NCI-H2171 (cell line): ENCODE results near the gene USP40.

ENCODE experiments used
- DNase-seq: peaks from one replicate; lab custom pipeline; 2025; lab: John Stamatoyannopoulos, UW

USP40 gene

DNA sequence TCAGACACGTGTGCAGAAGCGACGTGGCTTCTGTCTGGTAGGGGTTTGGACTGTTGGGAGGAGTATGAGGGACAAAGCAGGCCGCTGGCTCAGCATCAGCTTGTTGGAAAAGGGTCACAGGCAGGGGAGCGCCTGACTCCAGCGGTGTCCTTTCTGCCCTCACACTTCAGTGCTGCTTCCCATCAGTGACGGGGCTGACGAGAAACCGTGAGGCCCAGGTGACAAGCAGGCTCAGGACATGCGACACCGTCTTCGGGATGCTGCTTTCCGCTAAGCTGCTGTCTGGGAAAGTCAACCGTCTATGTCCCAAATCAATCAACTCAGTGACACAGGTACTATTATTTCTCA lies 90.5 kb downstream of the USP40 start:
- no peak for DNase-seq

DNA sequence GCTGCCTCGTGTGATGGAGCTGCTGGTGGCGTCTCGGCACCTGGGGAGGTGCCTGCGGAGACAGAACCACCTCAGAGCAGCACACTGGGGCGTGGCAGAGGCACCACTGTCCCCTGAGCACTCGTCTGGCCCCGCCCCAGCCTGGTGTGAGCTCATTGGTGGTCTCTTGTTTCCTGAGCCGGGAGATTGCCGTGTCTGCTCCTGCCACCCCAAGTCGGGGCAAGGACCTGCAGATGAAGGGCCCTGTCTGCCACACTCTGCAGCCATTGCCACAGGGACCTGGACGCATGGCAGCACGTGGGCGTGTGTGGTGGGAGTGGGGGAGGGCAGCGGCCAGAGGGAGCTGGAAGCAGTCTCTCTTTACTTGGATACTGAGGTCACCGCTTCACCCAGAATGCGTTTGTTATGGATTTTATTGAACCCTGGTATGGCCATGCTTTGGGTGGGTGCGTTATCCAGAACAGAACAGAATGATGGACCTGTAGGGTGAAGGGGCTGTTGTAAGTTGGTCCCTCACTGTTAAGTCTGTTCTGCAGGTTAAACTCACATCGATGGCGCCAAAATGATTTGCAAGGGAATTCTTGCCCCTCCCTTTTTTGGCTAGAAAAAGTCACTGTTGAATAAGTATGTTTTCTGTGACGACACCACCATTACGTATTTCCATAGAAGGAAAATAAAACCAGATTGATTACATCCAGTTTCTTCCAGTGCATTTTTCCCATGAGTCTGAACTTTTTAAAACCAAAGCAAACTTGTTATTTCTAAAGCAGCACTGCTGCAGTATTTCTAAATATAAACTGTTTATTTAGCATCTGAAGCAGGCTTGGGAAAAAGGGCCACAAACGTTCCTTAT lies 92.0 kb downstream of the USP40 start:
- DNase-seq = no peak

DNA sequence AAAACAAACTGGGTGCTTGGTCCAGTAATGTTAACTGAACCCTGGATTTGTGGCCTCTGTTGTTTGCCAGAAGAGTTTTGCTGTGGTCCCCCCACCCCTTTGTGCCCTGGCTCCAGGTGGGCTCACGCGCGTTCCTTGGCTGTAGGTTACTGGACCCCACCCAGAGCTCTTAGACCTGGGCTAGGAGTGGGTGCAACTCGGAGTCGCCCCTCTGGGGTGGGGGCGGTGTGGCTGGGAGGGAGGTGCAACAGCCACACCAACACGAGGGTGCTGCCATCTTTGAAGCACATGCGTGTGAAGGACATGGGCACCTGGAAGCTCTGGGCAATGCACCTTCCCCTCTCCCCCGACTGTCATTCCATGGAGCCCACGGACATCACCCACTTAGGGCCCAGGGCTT lies 92.7 kb downstream of the USP40 start:
- DNase-seq = no peak

DNA sequence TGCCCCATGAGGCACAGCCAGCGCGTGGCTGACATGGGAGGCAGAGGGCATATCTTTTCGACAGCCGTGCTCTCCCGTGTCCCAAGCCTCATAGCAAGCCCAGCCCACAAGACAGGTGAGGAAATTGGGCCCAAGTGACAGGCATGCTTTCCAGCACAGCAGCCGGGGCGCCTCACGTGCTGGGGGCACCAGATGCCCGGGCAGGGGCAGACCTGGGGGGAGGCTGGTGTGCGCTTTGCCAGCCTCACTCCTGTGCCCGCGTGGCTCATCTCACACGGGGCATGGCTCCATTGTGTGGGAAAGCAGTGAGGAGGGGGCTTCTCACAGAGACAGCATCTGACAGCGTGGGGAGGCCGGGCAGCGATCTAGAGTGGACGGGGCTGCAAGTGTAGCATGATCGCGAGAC lies 93.2 kb downstream of the USP40 start:
- DNase-seq = no peak

DNA sequence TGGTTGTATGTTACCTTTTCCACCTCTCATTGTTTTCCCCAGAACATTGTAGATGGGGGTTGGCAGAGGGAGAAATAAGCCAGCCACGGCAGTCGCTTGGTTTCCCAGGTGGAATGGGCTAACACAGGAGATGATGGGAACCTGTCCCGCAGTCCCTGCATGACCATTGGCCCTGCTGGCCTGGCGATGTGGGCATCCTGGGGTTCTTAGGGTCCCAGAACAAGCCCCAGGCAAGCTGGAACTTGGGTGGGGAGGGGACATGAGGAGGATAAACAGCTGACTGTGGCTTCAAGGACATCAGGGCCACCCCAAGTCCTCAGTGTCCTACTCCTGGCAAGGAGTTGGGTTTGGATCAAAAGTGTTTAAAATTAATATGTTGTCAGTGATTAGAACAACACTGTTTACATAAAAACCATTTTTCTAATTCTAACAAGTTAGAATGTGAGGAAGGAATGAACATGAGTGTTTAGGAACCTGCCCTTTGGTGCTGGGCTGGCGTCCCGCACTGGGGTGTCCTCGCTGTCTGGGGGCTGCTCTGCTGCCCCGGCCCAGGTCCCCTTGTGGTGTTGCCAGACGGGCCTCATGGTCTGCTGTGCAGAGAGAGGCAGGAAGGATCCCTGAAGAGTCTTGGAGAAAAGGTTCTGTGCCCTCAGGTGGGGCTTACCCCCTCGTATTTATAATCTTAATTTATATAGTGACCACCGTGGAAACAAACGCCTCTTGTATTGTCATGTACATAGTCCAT lies 95.1 kb downstream of the USP40 start:
- DNase-seq = no peak

DNA sequence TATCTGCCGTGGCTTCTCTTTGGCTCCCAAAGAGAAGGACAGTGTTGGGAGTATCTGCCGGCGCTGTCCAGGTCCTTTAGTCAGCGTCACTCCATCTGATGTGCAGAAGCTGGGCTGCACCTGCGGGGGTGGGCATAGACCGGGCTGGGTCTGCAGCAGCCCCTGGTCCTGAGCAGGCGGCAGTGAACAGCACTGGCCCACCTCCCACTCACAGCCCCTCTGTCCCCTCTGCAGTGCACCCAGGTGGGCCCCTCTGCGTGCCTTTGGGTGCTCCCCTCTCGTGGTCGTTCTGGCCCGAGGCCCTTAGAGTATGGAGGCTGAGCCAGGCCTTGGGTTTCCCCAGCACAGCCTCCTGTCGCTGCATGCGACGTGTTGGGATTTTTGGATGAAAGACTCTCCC lies 95.7 kb downstream of the USP40 start:
- DNase-seq = no peak

DNA sequence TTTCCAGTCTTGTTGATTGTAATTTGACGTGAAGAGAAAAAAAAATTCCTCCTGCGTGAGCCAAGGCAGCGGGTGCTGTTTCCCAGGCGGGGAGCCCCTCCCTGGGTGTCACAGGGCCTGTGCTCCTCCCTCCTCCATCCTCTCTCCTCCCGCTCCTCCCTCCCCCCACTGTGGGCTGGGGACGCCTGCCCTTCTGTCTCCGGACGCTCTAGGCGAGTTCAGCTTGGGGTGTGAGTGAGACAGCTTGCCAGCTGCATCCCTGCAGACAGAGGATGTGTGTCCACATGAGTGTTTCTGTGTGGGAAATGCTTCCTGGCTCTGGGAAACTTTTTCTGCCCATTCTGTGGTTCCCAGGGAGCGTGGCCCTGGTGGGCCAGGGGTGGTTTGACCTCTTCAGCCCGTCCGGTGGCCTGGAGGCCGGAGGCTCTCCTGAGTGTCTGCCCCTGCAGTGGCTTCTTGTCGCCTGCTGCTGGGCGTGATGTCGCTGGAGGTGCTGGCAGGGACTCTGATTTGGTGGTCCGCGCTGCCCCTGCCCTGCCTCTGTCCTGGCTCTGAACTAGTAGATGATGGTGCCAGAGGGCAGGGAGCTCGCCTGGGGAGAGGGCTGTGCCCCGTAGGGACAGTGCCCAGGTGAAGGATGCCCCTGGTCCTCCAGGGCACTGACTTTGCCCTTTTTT lies 96.4 kb downstream of the USP40 start:
- no peak for DNase-seq

DNA sequence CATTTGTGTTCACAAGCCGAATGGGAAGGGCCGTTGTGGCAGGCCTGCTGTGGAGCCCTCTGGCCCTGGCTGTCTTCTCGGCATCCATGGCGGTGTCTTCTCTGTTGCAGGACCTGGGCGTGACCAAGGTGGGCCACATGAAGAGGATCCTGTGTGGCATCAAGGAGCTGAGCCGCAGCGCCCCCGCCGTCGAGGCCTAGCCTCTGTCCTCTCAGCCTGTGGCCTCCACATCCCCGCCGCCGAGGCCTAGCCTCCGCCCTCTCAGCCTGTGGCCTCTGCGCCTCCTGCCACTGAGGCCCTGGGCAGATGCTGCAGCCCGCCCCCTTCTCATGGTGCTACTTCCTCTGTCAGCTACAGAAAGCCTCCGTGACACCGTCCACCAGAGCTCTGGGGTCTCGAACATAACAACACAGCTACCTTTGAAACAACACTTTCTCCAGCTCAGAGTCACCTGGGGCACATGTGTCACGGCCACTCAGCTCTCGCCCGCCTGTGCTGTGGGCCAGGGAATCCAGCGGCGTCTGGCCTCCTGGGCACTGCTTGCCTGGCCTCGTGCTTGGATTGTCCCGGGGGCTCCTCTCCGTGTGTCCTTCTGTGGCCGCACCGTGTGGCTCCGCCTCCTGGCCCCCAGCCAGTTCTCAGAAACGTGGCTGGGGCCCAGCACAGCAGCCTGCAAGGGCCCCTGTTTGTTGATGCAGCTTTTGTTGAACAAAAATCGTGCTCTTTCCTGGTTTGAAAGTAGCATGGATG lies 97.1 kb downstream of the USP40 start:
- DNase-seq = no peak

DNA sequence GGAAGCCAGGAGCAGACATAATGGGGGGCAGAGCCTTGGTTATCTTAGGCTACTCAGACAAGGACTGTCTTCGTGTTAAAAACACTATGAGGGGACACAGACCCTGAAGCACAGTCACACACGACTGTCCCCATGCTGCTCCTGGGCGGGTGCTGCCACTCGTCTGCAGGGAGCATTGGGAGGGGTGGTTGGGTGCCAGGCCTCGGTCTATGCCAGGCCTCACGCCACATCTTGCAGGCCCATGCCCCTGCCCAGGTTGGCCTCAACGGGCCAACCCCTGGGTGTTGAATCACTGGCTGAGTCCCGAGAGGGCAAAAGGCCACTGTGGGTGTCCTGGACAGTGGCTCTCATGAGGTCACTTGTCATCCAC lies 97.9 kb downstream of the USP40 start:
- no peak for DNase-seq

DNA sequence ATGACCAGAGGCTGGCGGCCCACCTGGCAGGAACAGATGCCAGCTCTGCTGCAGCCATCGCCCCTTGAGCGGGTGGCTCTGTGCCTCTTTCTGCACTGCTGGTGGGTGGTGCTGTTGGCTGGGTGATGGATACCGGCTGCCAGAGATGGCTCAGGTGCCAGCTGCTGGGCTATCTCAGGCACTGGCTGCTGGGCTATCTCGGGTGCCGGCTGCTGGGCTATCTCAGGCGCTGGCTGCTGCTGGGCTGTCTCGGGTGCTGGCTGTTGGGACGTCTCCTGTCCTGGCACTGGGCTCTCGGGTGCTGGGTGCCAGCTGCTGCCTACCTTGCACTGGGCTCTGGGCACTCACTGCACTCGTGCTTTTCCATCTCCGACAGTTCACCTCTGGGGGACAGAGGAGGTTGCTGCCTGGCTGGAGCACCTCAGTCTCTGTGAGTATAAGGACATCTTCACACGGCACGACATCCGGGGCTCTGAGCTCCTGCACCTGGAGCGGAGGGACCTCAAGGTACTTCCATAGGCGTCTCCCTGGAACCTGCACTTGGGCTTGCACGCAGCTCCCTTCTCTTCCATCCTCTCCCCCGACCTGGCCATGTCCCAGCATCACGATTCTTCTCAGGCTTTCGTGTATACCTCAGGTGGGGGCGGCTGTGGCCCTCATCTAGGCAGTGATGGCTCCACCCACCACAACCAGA lies 98.4 kb downstream of the USP40 start:
- no peak for DNase-seq

DNA sequence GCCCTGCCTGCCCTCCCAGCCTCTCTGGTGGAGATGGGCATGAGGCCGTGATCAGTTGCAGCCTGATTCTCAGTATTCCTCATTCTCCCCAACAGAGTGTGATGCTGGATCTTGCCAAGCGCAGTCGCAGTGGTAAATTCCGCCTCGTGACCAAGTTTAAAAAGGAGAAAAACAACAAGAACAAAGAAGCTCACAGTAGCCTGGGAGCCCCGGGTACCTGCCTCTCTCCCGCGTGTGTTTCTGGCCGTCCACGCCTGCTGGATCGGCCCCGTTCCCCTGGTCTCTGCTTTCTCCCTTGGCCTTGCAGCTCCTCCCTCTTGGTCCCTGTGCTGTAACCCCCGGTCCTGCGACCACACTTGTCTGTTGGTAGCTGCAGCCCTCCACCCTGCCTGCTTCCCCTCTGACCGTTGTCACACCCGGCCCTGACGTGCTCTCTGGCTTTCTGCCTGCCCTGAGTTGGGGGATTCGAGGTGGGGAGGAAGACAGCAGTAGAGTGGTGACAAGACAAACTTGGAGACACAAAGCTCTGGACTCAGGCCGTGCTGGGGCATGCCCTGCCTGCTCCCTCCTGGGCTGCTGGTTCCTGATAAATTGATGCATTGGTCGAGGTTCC lies 99.5 kb downstream of the USP40 start:
- DNase-seq = no peak

DNA sequence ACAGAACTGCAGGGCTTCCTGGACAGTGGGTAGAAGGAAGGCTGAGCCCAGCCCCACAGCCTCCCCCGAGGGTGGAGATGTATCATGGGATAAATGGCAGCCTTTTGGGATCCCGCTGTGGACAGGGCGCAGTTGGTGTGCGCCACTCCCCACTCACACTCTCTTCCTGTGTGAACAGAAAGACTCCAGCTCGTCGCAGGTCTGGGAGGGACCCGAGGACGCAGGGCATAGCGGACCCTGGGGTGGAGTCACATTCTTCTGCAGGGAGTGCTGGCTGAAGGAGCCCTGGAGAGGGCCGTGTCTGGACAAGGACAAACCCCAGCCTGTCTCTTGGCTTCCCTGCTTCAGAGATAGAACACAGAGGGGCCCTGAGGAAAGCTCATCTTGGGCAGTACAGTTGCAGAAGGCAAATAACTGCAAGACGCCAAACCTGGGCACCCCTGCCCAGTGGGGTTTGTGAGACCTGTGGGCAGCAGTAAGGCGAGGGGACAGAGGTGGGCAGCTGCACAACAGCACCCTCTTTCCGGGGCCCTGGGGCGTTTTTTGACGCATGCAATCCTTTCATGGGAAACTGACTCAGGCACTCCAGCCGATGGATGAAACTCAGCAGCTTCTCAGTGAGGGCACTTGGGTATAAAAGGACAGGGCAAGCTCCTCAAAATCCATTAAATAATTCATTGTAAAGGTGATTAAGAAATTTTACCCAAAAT lies 101.9 kb downstream of the USP40 start:
- no peak for DNase-seq

DNA sequence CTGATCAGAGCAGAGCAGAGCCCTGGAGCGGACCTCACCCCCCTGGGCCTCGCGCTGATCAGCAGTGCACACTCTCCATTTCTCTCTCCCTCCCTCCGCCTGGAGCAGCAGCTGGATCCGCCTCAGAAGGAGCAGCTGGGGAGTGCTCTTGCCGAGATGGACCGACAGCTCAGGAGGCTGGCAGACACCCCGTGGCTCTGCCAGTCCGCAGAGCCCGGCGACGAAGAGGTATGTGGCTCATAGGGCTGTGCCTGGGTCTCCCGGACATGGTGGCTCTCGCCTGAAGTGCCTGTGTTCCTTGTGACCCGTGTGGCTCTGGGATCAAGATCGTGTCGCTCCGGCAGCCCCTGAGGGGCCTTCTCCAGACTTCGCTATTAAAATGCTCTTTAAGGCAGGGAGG lies 102.5 kb downstream of the USP40 start:
- DNase-seq = no peak

DNA sequence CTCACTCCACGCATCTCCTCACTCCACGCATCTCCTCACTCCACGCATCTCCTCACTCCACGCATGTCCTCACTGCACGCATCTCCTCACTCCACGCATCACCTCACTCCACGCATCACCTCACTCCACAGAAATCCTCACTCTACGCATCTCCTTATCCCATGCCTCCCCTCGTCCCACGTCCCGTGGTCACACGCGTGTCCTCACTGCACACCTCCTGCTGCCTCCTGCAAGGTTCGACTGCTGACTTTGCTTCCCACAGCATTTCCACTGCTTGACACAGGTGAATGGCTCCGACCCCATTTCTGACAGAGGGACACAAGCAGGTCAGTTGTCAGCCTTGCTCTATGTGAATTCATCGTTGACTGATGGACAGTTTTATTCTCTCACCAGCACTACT lies 103.0 kb downstream of the USP40 start:
- no peak for DNase-seq

DNA sequence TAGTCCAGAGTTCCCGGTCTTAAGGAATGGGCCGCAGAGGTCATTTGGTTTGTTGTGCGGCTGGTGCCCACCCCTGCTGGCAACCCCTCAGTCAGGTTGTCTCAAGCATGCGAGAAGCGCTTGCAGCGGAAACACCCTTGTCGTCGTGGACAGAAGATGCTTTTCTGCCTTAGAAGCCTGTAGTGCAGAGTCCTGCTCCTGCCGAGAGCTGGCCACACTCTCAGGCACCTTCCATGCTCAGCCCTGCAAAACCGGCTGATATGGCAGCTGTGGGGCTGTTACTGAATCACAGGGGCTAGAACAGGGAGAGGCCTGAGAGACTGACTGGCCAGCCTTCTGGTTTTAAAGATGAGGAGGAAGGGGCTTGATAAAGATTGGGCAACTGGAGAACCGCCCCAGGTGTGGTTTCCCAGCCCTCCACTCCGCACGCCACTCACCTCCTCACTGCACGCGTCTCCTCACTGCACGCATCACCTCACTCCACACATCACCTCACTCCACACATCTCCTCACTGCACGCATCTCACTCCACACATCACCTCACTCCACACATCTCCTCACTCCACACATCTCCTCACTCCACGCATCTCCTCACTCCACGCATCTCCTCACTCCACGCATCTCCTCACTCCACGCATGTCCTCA lies 103.6 kb downstream of the USP40 start:
- DNase-seq = no peak

DNA sequence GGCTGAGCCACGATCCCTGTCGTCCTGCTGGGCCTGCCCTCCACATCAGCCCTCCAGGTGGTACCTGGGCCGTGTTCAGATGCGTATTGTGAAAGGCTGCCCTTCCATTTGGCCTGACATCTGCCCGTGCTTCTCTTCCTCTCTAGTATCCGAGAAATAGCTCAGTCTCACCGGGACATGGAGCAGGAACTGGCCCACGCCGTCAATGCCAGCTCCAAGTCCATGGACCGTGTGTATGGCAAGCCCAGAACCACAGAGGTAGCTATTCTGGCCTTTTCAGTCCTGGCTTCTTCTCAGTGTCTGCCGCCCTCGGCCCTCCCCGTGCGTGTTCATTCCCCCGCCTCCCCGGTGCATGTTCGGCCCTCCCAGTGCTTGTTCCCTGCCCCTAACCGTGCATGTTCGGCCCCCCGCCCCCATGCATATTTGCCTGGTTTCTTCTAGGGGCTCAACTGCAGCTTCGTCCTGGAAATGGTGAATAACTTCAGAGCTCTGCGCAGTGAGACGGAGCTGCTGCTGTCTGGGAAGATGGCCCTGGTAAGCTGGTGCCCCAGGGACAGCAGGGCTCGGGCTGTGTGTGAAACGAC lies 104.3 kb downstream of the USP40 start:
- no peak for DNase-seq

DNA sequence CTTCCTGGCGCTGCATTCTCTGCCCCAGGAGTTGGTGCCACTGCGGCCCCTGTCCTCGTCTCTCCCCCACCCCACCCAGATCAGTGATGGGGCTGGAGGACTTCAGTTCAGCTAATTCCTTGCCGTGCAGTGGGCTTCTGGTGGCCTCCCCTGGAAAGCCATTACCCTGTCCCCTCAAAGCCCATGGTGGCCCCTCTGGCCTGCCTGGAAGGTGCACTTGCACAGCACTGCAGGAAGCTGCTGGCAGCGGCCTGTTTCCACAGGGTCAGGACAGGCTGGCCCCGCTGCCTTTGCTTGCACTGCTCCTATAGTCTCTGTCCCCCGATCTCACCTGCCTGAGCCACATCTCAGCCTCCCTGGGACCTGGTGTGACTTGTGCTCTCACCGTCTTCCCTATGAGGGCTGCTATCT lies 105.1 kb downstream of the USP40 start:
- no peak for DNase-seq

DNA sequence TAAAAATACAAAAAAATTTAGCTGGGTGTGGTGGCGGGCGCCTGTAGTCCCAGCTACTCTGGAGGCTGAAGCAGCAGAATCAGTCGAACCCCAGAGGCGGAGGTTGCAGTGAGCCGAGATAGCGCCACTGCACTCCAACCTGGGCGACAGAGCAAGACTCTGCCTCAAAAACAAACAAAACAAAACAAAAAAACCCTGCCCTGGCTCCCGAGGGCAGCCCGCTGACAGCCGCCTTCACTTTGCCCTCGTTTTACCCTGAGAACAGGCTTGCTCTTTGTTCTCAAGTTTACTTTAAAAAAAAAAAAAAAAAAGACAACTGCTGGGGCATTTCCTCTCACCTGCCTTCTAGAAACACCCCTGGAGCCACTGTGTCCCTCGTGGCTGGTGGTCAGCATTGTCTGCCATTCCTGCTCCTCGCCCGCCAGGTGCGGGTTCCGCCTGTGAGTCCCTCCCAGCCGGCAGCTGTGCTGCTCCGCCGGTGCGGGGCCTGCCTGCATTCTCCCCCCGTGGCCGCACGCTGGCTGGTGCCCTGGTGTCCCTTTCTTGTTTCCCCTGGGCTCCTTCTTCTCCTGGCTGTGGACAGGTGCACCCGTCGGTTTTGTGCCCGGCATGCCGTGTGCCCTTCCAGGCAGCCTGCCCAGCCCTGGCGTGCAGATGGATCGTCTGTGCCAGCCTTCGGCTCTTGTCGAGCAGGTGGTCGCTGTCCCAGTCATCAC lies 105.7 kb downstream of the USP40 start:
- DNase-seq = no peak

DNA sequence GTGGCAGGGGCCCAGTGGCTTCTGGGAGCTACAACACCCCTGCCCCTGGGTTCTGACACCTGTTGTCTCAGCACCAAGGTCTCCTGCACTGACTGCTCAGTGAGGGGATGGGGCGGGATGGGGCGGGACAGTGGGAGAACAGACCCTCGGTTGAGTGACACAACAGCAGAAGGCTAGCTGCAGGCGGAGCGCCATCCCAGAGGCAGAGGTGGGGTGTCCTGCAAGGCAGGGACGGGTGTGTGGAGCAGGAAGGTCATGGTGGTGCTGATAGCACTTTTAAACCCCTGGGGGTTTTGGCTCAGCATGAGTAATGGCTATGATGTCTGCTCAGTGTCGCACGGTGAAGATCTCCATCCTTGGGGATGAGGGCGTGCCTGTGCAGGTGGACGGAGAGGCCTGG lies 107.2 kb downstream of the USP40 start:
- no peak for DNase-seq
